ENCODE measurements around the gene PPP2R2B. TPM values are rescaled to one million over a fixed set of nuclear protein-coding genes. Genes with fewer than 3 reads are reported as not detected.

PPP2R2B gene
- total RNA-seq, 1 donor from 2014 or later: 0.03 TPM

GRCh38 chr5:146789712-146790653 is 88.6 kb downstream of the PPP2R2B start:
- DNase-seq (ENCODE audit: low spot score): no peak
- ATAC-seq: no peak

GRCh38 chr5:146788898-146789297 is 89.7 kb downstream of the PPP2R2B start:
- DNase-seq (ENCODE audit: low spot score) (no peak), ATAC-seq (no peak)

GRCh38 chr5:146785065-146785464 is 93.5 kb downstream of the PPP2R2B start:
- ATAC-seq (no peak), DNase-seq (ENCODE audit: low spot score) (no peak)

GRCh38 chr5:146781157-146781556 is 97.4 kb downstream of the PPP2R2B start:
- ATAC-seq (no peak), DNase-seq (ENCODE audit: low spot score) (no peak)

DNA sequence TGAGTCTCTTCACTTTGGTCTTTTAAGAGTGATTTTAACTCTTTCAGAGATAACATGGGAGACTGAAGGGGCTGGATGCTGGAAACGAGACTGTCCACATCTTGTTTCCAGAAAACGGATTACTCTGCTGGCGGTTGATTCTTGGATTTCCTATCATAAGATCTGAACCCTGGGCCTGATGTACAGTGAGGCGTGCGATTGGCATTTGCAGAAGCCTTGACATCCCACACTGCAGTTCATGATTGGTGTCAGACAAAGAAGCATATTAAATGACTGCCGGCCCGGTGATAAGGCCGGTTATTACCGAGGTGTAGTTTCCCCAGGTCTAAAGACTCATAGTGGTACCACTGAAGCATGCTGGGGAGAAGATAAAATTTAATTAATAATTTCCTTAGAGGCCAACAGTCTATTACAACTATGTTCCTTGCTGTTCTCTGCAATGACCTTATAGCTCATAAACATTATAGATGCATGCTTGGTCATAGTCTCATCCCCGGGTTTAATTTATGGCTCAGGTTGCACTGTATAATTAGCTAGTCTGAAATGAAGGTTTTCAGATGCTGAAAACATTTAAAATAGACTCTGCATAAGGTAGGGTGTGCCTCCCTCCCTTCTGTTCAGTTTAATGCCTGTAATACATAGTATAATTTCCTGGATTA is 99.2 kb downstream of the PPP2R2B start:
- no peak for DNase-seq (ENCODE audit: low spot score)
- ATAC-seq: no peak

DNA sequence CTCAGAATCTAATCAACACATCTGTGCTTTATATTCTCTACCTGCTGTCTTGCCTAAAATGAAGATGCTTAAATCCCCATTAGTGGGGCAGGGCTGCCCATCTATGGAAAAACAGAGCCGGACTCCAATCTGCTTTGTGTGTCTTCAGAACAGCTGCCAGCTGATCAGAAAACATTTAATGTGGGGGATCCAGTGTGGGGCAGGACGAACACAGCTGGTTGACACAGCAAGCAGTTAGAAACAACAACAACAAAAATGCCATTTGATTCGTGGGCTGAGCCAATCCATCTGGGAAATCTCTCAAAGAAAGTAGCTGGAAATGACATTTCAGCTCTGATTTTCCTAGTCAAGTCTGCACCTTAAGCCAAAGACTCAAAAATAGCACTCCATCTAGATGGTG is 99.8 kb downstream of the PPP2R2B start:
- DNase-seq (ENCODE audit: low spot score): no peak

DNA sequence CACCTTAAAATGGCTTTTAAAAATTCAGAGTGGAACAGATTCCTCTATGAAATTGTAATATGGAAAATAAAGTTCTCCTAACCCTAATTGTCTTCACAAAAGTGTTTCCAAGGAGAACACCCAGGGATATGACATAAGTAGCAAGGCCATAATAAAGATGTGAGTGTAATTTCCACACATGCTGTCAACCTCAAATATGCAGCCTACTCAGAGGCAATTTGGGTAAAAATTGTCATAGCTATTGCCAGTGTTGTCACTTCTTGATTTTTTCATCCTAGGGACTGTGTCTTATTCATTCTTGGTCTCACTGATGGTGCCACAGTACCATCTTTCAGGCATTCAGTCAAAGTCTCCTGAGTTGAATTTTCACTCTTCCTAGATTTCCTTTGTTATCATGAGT is 100.3 kb downstream of the PPP2R2B start:
- no peak for ATAC-seq

More for the DNA sequence above, 99.8 kb downstream of the PPP2R2B start:
- ATAC-seq: no peak

DNA sequence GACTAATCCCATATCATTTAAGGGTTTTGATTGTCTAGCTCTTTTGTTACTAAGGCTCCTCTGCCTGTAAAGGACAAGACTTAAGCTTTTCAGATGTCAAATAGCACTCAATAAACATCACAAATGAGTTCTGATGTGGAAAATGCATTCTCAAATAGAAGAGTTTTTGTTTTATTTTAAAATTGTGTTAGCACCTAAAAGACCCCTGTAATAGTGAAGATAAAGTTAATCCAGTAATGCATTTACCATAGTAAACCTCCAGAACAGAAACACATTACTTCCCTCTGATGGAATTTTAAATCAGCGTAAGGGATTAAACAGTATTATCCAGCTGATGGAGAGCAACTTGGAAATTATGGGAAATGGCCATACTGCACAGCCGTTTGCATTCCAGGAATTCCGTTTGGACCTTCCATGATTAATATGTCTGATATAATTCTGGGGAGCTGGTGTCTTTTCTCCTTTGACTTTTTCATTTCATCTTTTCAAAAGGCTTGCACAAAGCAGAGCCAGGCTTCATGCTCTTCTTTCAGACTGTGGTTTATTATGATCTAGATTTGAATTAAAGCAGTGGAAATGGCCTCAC is 105.6 kb downstream of the PPP2R2B start:
- ATAC-seq (no peak), DNase-seq (ENCODE audit: low spot score) (no peak)

More for the DNA sequence above, 100.3 kb downstream of the PPP2R2B start:
- DNase-seq (ENCODE audit: low spot score): no peak

GRCh38 chr5:146770980-146771379 is 107.6 kb downstream of the PPP2R2B start:
- ATAC-seq (no peak), DNase-seq (ENCODE audit: low spot score) (no peak)

- ATAC-seq (no peak), DNase-seq (ENCODE audit: low spot score) (no peak)
Measured at GRCh38 chr5:146770546-146770945, 108.0 kb downstream of the PPP2R2B start.

DNA sequence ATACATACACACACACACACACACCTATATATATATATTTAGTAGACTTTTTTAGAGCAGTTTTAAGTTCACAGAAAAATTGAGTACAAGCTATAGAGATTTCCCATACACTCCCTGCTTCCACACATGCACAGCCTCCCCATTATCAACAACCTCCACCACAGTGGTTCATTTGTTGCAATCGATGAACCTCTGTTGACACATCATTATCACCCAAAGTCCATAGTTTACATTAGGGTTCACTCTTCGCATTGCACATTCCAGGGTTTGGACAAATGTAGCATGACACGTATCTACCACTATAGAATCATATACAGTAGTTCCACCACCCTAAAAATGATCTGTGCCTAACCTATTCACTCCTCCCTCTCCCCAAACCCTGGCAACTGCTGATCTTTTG is 111.0 kb downstream of the PPP2R2B start:
- DNase-seq (ENCODE audit: low spot score) (no peak), ATAC-seq (no peak)

- DNase-seq (ENCODE audit: low spot score): no peak
- ATAC-seq: no peak
Measured at GRCh38 chr5:146766013-146766412, 112.5 kb downstream of the PPP2R2B start.

DNA sequence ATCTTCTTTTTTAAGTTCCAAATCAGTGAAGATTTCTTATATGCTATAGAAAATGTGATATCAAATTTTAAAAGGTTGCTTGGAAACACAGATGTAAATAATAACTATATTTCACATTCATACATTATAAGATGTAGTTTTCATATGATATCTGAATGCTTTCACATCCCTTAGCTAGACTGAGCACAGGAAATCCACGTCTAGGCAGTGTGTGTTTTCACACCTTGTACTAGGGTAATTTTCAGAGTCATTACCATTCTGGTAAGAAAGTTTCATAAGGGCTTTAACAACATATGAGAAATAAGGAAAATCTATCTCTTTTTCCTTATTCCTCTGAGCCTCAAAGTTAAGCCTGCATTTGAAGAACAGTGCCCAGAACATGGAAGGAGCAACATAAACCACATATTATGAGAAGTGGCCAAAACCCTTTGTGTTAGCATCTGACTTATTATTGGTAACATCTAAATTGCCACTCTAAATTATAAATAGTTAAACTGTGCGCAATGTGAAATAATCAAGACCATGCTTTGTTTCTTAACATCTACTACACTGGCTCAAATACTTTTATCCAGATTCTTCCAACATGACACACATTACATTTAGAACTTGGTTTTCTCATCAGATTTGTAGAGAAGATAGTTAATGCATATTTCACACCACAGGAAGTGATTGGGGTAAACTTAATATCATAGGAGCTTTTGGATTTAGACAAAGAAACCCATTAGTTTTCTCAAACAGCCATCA is 113.3 kb downstream of the PPP2R2B start:
- DNase-seq (ENCODE audit: low spot score) (no peak), ATAC-seq (no peak)

DNA sequence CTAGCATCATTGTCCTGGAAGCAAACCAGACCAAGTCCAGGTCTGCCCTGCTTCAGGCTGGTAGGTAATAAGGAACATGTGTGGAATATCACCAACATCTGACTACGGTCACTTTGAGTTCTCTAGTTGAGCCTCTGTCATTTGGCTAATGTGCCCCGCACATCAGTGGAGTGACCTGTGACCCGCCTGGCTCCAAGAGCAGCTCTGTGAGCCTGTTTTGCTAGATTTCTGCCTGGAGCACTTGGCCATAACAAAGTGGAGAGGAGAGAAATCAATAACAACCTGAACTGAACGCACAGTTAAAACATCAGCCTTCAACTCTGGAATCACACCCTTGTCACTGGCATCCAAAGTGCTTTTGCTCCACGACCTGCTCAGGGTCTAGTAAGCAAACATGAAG is 115.7 kb downstream of the PPP2R2B start:
- no peak for DNase-seq (ENCODE audit: low spot score)
- peak; percentile 67 for ATAC-seq

- ATAC-seq (no peak), DNase-seq (ENCODE audit: low spot score) (no peak)
Measured at GRCh38 chr5:146761811-146762210, 116.7 kb downstream of the PPP2R2B start.

DNA sequence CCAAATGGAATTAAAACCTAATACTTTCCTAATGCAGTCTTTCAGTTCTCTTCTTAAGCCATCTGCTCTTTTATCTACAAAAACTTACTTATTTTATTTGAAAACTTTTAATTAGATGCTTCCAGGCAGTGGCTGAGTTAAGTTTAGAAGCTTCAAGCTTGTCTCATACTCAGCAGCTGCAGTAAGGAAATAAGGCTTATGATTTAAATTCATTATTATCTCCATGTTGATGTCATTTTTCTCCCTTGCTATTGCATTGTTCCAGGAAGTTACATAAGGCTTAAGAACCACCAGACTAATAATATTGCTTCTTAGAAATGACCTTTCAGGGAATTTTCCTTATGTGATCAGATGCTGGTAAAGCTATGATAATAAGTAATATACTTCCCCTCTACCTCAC is 119.6 kb downstream of the PPP2R2B start:
- no peak for ATAC-seq
- no peak for DNase-seq (ENCODE audit: low spot score)

DNA sequence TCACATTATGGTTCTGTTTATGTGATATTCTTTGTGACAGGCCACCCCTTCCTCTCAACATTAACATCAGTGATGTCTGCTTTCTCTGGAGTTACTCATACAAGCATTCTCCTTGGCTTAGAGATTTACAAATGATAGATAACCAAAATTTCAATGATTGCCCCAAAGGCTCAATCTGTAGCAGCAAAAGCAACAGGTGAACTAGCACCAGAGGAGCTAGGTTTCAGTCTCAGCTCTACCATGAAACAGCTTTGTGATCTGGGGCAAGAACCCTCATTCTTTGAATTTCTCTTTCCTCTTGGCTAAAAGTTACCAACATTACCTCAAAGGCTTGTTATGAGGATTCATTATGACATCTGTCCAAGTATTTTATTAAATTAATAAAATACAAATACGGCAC is 120.5 kb downstream of the PPP2R2B start:
- DNase-seq (ENCODE audit: low spot score): no peak
- ATAC-seq: no peak

GRCh38 chr5:146756546-146756945 is 122.0 kb downstream of the PPP2R2B start:
- DNase-seq (ENCODE audit: low spot score) (no peak), ATAC-seq (no peak)

DNA sequence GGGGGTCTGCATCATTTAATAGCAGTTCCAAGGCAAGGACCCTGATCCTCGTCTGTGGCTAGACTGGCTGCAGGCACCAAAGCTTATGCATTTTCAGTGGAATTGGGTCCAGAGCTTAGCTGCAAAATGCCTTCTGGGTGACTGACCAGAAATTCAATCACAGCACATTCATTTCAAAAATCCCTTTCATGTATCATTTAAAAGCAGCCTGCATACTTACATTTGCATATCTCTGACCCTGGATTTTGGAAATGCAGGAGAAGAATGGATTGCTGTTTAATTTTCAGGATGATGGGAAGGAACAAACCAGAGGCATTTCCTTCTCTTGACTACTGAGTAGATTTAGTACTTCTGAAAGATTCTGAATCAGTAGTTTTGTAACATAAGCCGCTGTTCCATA is 122.8 kb downstream of the PPP2R2B start:
- no peak for ATAC-seq

DNA sequence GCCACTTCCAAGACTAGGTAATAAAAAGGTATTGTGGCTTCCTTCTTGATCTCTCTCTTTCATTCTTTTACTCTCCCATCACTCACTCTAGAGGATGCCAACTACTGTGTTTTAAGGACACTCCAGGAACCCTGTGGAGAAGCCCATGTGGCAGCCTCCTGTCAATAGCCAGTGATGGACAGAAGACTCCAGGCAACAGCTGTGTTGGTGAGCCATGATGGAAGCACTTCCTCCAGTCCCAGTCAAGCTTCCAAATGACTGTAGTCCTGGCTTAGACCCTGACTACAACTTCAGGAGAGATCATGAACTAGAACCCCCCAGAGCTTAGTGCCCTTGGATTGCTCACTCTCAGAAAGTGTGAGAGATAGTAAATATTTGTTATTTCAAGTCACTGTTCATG is 123.9 kb downstream of the PPP2R2B start:
- no peak for ATAC-seq
- no peak for DNase-seq (ENCODE audit: low spot score)

More for the DNA sequence above, 122.8 kb downstream of the PPP2R2B start:
- no peak for DNase-seq (ENCODE audit: low spot score)

DNA sequence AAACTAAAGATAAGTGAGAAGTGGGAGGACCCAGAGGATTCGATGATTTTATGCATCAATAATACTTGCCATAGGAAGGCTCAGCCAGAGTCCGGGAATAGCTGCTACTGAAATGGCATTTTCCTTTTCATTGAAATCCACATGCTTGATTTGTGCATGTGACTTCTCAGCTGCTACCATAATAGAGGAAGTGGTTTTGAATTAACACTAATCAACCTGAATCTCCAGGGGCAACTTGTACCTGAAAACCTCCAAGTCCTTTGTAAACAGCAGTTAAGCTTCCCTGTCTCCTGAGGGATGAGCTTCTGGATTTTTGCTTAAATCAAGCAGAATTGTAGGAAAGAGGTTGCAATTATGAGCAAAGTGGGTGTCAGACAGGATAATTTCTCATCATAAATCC is 124.9 kb downstream of the PPP2R2B start:
- ATAC-seq (no peak), DNase-seq (ENCODE audit: low spot score) (no peak)
